KOPT-K1 (cell line): ENCODE data around the gene COL5A1.

Experiments used
- H3K27ac ChIP-seq: fragments of 200-600 bp; sonication (generic); 2 replicates; pipeline ENCODE4 v1.5.1; 2016; ENCODE audit warnings: antibody characterized with exemption, mild to moderate bottlenecking, low read depth, low read length; ENCODE audit not compliant: poor library complexity, severe bottlenecking
- H3K36me3 ChIP-seq: fragments of 200-600 bp; sonication (generic); 2 replicates; pipeline ENCODE4 v1.5.1; 2017; ENCODE audit warnings: antibody characterized with exemption, mild to moderate bottlenecking, low read length, moderate library complexity; ENCODE audit not compliant: insufficient read depth
- H3K9me3 ChIP-seq: fragments of 200-600 bp; sonication (generic); 2 replicates; pipeline ENCODE4 v1.5.1; 2017; ENCODE audit warnings: antibody characterized with exemption, low read length, mild to moderate bottlenecking; ENCODE audit not compliant: insufficient read depth, poor library complexity, severe bottlenecking

COL5A1 gene

GRCh38 chr9:134641173-134641989 lies at the start of gene COL5A1:
COL5A1 (plus strand) TSS chr9:134641803; CDS start chr9:134642188, 385 bp downstream.
- Histone ChIP-seq H3K36me3 (no peaks in the 10 kb centered on the region), H3K27ac (no peak within 1 kb of the TSS), H3K9me3 (no peaks in the 10 kb centered on the region)

- no peaks in the 10 kb centered on the region for H3K36me3 ChIP-seq
- H3K27ac ChIP-seq, result no peak overlapping the region
- no peaks in the 10 kb centered on the region for H3K9me3 ChIP-seq
These were observed 49.4 kb upstream of the COL5A1 start for GRCh38 chr9:134592018-134592818.

- Histone ChIP-seq H3K9me3 (no peaks in the 10 kb centered on the region), H3K36me3 (no peaks in the 10 kb centered on the region), H3K27ac (no peak overlapping the region)
These were observed 48.8 kb upstream of the COL5A1 start for GRCh38 chr9:134592819-134593200.

- H3K27ac ChIP-seq, result no peak overlapping the region
- H3K36me3 ChIP-seq, result no peaks in the 10 kb centered on the region
- H3K9me3 ChIP-seq, result no peaks in the 10 kb centered on the region
These were observed 48.1 kb upstream of the COL5A1 start for GRCh38 chr9:134593286-134594077.

- H3K27ac ChIP-seq, result no peak overlapping the region
- H3K9me3 ChIP-seq, result no peaks in the 10 kb centered on the region
- H3K36me3 ChIP-seq, result no peaks in the 10 kb centered on the region
These were observed 47.3 kb upstream of the COL5A1 start for GRCh38 chr9:134594078-134594941.

- H3K27ac ChIP-seq, result no peak overlapping the region
- no peaks in the 10 kb centered on the region for H3K9me3 ChIP-seq
- no peaks in the 10 kb centered on the region for H3K36me3 ChIP-seq
These were observed 46.6 kb upstream of the COL5A1 start for GRCh38 chr9:134595014-134595413.

GRCh38 chr9:134597041-134597913 lies 44.3 kb upstream of the COL5A1 start:
- H3K27ac ChIP-seq, result no peak overlapping the region
- no peaks in the 10 kb centered on the region for H3K9me3 ChIP-seq
- H3K36me3 ChIP-seq, result no peaks in the 10 kb centered on the region

GRCh38 chr9:134597957-134598883 lies 43.4 kb upstream of the COL5A1 start:
- Histone ChIP-seq H3K9me3 (no peaks in the 10 kb centered on the region), H3K27ac (no peak overlapping the region), H3K36me3 (no peaks in the 10 kb centered on the region)

GRCh38 chr9:134598884-134599245 lies 42.7 kb upstream of the COL5A1 start:
- H3K9me3 ChIP-seq, result no peaks in the 10 kb centered on the region
- no peaks in the 10 kb centered on the region for H3K36me3 ChIP-seq
- no peak overlapping the region for H3K27ac ChIP-seq

GRCh38 chr9:134600371-134600770 lies 41.2 kb upstream of the COL5A1 start:
- Histone ChIP-seq H3K9me3 (no peaks in the 10 kb centered on the region), H3K27ac (no peak overlapping the region), H3K36me3 (no peaks in the 10 kb centered on the region)

GRCh38 chr9:134600836-134601638 lies 40.6 kb upstream of the COL5A1 start:
- no peaks in the 10 kb centered on the region for H3K9me3 ChIP-seq
- no peak overlapping the region for H3K27ac ChIP-seq
- no peaks in the 10 kb centered on the region for H3K36me3 ChIP-seq

- Histone ChIP-seq H3K36me3 (no peaks in the 10 kb centered on the region), H3K9me3 (no peaks in the 10 kb centered on the region), H3K27ac (no peak overlapping the region)
These were observed 39.8 kb upstream of the COL5A1 start for GRCh38 chr9:134601764-134602163.
